Fibroblast of the aortic adventitia (primary cell): ENCODE results near the gene MYMK. TPM values are rescaled to one million over a fixed set of nuclear protein-coding genes. Genes with fewer than 3 reads are reported as not detected.

ENCODE experiments used
- DNase-seq: peaks from one replicate; pipeline ENCODE4 v3.0.0-alpha.2; 2010; ENCODE audit warnings: low read depth
- H3K4me3 ChIP-seq: 2 replicates; pipeline ENCODE4 v1.5.1; 2011; ENCODE audit warnings: low read depth, mild to moderate bottlenecking, control low read depth, low read length, moderate library complexity
- CTCF ChIP-seq: IDR thresholded peaks from 2 replicates; pipeline ENCODE4 v1.5.1; 2011; ENCODE audit warnings: mild to moderate bottlenecking, low read length, control low read depth, inconsistent platforms; ENCODE audit not compliant: insufficient read depth
- total RNA-seq: library from RNA; depleted of rRNA; stranded (reverse); fragments of >200 nt; gene quantifications from 2 replicates; pipeline ENCODE4 v1.2.3, GENCODE V29; 2012; ENCODE audit warnings: low replicate concordance

Gene MYMK
- total RNA-seq, 1 donor, result not detected

- TF ChIP-seq CTCF, result no peak
- no peak overlapping the region for H3K4me3 ChIP-seq
- no peak for DNase-seq
Measured at GRCh38 chr9:133557581-133557980, 32.8 kb upstream of the MYMK start.

GRCh38 chr9:133556354-133556753 lies 31.6 kb upstream of the MYMK start:
- no peak for TF ChIP-seq CTCF
- DNase-seq, result no peak

GRCh38 chr9:133554729-133555128 lies 30.0 kb upstream of the MYMK start:
- TF ChIP-seq CTCF, result no peak
- DNase-seq, result no peak
- no peak overlapping the region for H3K4me3 ChIP-seq

More at GRCh38 chr9:133556354-133556753, 31.6 kb upstream of the MYMK start:
- no peak overlapping the region for H3K4me3 ChIP-seq

GRCh38 chr9:133553973-133554713 lies 29.4 kb upstream of the MYMK start:
- H3K4me3 ChIP-seq, result no peak overlapping the region
- no peak for DNase-seq
- TF ChIP-seq CTCF, result no peak

- no peak for DNase-seq
Measured at GRCh38 chr9:133553123-133553522, 28.4 kb upstream of the MYMK start.

GRCh38 chr9:133552236-133552635 lies 27.5 kb upstream of the MYMK start:
- no peak overlapping the region for H3K4me3 ChIP-seq
- TF ChIP-seq CTCF, result no peak
- DNase-seq, result no peak

More at GRCh38 chr9:133553123-133553522, 28.4 kb upstream of the MYMK start:
- no peak for TF ChIP-seq CTCF
- no peak overlapping the region for H3K4me3 ChIP-seq

GRCh38 chr9:133551446-133551845 lies 26.7 kb upstream of the MYMK start:
- no peak for DNase-seq
- no peak for TF ChIP-seq CTCF
- H3K4me3 ChIP-seq, result no peak overlapping the region
